ENCODE data around the gene PDCD11.
A peak's percentile ranks its signal among the peaks of the same experiment; 100 is the strongest.
"Not testable (repeated sequence)": the region's sequence is repeated elsewhere in the genome, so short reads cannot be mapped to it uniquely, and the experiment has no call there.

Gene PDCD11, protein sequence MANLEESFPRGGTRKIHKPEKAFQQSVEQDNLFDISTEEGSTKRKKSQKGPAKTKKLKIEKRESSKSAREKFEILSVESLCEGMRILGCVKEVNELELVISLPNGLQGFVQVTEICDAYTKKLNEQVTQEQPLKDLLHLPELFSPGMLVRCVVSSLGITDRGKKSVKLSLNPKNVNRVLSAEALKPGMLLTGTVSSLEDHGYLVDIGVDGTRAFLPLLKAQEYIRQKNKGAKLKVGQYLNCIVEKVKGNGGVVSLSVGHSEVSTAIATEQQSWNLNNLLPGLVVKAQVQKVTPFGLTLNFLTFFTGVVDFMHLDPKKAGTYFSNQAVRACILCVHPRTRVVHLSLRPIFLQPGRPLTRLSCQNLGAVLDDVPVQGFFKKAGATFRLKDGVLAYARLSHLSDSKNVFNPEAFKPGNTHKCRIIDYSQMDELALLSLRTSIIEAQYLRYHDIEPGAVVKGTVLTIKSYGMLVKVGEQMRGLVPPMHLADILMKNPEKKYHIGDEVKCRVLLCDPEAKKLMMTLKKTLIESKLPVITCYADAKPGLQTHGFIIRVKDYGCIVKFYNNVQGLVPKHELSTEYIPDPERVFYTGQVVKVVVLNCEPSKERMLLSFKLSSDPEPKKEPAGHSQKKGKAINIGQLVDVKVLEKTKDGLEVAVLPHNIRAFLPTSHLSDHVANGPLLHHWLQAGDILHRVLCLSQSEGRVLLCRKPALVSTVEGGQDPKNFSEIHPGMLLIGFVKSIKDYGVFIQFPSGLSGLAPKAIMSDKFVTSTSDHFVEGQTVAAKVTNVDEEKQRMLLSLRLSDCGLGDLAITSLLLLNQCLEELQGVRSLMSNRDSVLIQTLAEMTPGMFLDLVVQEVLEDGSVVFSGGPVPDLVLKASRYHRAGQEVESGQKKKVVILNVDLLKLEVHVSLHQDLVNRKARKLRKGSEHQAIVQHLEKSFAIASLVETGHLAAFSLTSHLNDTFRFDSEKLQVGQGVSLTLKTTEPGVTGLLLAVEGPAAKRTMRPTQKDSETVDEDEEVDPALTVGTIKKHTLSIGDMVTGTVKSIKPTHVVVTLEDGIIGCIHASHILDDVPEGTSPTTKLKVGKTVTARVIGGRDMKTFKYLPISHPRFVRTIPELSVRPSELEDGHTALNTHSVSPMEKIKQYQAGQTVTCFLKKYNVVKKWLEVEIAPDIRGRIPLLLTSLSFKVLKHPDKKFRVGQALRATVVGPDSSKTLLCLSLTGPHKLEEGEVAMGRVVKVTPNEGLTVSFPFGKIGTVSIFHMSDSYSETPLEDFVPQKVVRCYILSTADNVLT (N-terminal part only)

GRCh38 chr10:103396067-103396788 lies at the start of gene PDCD11, which contains the start of gene ATP5MK:
Gene PDCD11 (plus strand): TSS chr10:103396626. CDS start chr10:103398427, 1,801 bp downstream.
Gene ATP5MK (minus strand): TSS chr10:103396475. CDS start chr10:103392457, 4,018 bp downstream.
- peak; percentile 92 for DNase-seq

- DNase-seq, result no peak
These were observed 46.3 kb upstream of the PDCD11 start for GRCh38 chr10:103350175-103350516.

DNA sequence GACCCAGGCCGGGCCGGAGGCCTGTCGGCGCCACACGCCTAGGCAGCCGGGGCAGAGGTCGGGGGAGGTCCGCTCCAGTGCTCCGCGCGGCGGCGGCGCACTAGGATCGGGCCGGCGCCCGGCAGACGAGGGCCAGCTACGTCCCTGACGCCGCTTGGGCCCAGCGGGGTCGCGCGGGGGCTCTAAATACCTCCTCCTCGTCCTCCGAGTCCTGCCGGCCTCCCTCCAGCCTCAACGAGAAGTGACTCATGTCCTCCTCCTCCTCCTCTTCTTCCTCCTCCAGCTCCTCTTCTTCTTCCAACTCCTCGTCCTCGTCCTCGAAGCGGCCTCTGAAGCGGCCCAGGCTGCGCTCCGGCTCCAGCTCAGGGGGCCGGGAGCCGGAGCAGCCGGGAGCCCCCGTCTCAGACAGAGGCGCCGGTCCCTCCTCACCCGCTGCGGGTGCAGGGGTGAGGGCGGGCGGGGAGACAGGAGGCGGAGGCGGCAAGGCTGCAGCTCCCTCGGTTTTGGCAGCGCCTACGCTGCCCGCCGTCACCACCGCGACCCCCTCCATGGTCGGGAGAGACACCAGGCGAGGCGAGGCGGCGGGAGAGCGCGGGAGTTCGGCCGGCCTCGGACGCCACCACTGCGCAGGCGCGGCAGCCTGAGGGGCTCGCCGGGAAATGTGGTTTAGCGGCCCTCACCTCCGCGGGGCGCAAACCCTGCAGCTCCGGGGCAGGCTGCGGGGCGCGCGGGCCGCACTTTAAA lies 45.7 kb upstream of the PDCD11 start, which contains the start of gene PCGF6:
PCGF6 (minus strand) TSS at position 624 of the 744 bp plus-strand sequence; CDS start at position 550, 74 bp downstream.
- peak; percentile 58 for DNase-seq

DNA sequence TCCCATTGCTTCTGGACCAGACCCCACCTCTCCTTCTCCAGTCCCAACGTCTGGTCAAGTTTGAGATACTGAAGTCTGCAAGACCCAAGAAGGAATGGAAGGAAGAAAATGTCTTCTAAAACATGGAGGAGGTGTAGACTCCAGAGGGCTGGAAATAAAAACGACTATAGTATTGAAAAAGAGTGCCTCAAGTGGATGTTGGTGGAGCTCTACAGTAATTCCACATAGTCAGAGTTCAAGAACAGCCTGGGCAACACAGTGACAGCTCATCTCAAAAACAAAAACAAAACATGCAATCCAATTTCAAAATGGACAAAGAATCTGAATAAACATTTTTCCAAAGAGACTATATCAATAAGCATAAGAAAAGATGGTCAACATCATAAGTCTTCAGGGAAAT lies 43.1 kb upstream of the PDCD11 start:
- DNase-seq, result no peak

GRCh38 chr10:103354567-103354966 lies 41.9 kb upstream of the PDCD11 start:
- not testable (repeated sequence) for DNase-seq

GRCh38 chr10:103355906-103356599 lies 40.4 kb upstream of the PDCD11 start:
- DNase-seq, result no peak

- not testable (repeated sequence) for DNase-seq
These were observed 36.9 kb upstream of the PDCD11 start for GRCh38 chr10:103359493-103359892.

DNA sequence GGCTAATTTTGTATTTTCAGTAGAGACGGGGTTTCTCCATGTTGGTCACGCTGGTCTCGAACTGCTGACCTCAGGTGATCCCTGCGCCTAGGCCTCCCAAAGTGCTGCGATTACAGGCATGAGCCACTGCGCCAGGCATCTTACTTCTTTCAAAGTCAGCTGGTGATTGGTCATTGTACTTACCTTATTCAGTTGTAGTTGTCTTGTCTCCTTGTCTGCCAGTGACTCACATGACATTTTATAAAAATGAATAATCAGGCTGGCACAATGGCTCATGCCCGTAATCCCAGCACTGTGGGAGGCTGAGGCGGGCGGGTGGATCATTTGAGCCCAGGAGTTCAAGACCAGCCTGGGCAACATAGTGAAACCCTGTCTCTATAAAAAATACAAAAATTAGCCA lies 35.6 kb upstream of the PDCD11 start:
- not testable (repeated sequence) for DNase-seq

DNA sequence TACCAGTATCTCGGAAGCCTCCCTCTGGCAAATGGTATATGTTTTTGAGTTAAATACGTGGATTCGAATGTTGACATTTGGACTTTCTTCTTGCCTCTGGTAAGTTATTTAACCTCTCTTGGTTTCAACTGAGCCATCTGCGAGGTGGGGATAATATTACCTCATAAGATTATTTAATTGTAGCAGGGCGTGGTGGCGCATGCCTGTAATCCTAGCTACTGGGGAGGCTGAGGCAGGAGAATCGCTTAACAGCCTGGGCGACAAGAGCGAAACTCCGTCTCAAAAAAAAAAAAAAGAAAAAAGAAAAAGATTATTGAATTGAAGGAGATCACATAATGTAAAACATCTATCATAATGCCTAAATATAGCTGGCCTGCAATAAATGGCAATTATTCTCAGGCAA lies 29.0 kb upstream of the PDCD11 start:
- DNase-seq, result no peak

DNA sequence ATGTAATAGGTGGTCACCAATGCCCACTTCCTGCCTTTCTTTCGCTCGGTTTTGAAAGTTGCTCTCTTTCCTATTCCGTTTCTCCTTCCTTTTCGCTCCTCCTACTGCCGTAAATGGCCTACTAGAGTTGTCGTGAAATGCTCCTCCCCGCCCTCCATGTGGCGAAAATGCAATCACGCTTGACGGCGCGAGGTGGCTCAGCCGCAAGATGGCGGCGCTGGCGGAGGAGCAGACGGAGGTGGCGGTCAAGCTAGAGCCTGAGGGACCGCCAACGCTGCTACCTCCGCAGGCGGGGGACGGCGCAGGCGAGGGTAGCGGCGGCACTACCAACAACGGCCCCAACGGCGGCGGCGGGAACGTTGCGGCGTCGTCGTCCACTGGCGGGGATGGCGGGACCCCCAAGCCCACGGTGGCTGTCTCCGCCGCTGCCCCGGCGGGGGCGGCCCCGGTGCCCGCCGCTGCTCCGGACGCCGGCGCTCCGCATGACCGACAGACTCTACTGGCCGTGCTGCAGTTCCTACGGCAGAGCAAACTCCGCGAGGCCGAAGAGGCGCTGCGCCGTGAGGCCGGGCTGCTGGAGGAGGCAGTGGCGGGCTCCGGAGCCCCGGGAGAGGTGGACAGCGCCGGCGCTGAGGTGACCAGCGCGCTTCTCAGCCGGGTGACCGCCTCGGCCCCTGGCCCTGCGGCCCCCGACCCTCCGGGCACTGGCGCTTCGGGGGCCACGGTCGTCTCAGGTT lies 28.5 kb upstream of the PDCD11 start, which contains the start of gene TAF5:
TAF5 (plus strand) TSS at position 195 of the 737 bp plus-strand sequence; CDS start at position 209, 14 bp downstream.
- peak; percentile 73 for DNase-seq

GRCh38 chr10:103373544-103373943 lies 22.9 kb upstream of the PDCD11 start:
- DNase-seq, result no peak

DNA sequence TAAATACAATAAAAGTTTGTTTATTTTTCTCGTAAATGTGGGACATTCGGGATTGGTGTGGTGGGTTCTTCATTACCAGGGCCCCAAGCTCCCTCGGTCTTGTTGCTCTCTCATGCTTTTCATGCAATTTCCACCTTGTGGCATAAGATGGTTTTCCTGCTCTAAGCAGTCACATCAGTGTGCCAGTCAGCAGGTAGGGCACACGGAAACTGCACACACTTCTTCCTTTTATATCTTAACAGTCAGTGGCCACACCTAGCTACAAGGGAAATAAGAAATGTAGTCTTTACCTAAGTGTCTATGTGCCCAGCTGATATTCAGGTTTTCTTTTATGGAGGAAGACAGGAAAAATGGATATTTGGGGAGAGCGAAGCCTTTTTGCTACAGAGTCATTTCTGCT lies 22.2 kb upstream of the PDCD11 start:
- DNase-seq, result no peak

- DNase-seq, result no peak
These were observed 13.7 kb upstream of the PDCD11 start for GRCh38 chr10:103382769-103383168.

DNA sequence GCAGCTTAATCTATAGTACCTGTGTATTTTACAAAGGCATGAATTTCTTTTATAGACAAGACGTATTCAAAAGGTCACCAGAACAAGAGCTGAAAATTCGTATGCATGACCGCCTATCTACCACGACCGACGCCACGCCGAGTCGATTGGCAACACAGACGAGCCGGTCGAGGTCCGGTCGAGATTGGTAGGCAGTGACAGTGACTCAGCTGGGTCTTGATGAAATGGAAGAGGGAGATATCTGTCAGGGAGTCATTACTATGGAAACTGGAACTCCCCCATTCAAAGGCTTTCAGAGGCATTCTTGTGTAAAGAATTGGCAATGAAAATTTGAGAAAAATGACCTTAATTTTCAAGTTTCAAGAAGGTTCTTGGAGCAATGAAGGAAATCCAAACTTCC lies 2.2 kb upstream of the PDCD11 start:
- DNase-seq, result no peak

DNA sequence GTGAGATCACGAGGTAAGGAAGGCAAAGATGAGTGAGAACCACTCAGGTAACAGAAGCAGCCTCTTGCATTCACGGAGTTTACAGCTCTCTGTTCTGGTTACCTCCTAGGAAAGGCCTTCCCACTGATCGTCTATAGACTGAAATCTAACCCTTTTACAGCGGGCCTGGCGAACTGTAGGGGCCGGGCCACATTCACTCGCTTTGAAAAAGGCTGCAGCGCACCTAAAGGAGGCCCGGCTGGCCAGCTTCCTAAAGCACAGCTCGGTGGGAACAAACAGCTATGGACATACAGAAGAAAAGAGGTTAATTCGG lies 716 bp upstream of the PDCD11 start:
- no peak for DNase-seq

DNA sequence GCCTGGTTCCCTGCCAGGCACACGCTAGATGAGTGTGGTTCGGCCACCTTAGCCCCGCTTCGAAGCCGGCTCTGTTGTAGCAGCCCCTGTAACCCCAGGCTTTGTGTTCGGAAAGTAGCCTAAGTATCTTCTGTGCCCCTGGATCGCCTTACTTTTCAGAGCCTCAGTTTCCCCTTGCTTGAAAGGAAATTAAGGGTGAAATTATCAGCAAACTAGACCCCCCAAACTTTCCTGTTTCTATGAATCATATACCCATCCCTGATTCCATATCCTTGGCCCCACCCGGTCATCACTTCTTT lies 312 bp downstream of the PDCD11 start:
- DNase-seq, result no peak

- no peak for DNase-seq
These were observed 882 bp downstream of the PDCD11 start for GRCh38 chr10:103397191-103397825.

- no peak for DNase-seq
These were observed 17.1 kb downstream of the PDCD11 start for GRCh38 chr10:103413564-103413963.

GRCh38 chr10:103415581-103415980 lies 19.2 kb downstream of the PDCD11 start:
- DNase-seq, result no peak

Measured in NCI-H1105 (cell line).